HEK293 (cell line): Measurements from ENCODE around the gene XIRP2.

ENCODE experiments used
- CTCF ChIA-PET: fragments of 350-600 bp; formaldehyde crosslinking; extraction: SDS; loops from one replicate; lab custom pipeline; 2021; ENCODE audit warnings: antibody characterized with exemption; lab: Yijun Ruan, JAX
- POLR2A ChIA-PET: fragments of 300-600 bp; formaldehyde crosslinking; extraction: SDS; loops from one replicate; lab custom pipeline; 2020; ENCODE audit warnings: antibody characterized with exemption, inconsistent platforms; lab: Yijun Ruan, JAX
- H3K27ac ChIP-seq: fragments of 200-500 bp; sonication (Bioruptor generic); 2 replicates; pipeline ENCODE4 v1.5.1; 2014; ENCODE audit warnings: low read depth, low read length, control low read depth, inconsistent platforms; ENCODE audit errors: extremely low read depth
- H3K36me3 ChIP-seq, 2 experiments: fragments of 200-500 bp in 1 of 2; sonication (Bioruptor generic) in 1 of 2; 1 replicate in 1 of 2; 2 replicates in 1 of 2; pipeline ENCODE4 v1.5.1; 2014 to 2017; ENCODE audit warnings: inconsistent platforms in 2 of 2, low read length in 2 of 2; ENCODE audit not compliant: control insufficient read depth in 2 of 2, insufficient read depth in 1 of 2
- H3K4me1 ChIP-seq: fragments of 200-500 bp; sonication (Bioruptor generic); 2 replicates; pipeline ENCODE4 v1.5.1; 2014; ENCODE audit warnings: mild to moderate bottlenecking, low read length, inconsistent platforms; ENCODE audit not compliant: control insufficient read depth, insufficient read depth
- H3K4me3 ChIP-seq: 2 replicates; pipeline ENCODE4 v1.5.1; 2011; ENCODE audit warnings: low read depth, mild to moderate bottlenecking, control low read depth, low read length, moderate library complexity
- H3K9me3 ChIP-seq: fragments of 200-500 bp; sonication (Bioruptor generic); 2 replicates; pipeline ENCODE4 v1.5.1; 2014; ENCODE audit warnings: low read depth, low read length, inconsistent platforms; ENCODE audit not compliant: control insufficient read depth, insufficient read depth
- ATF2 ChIP-seq: fragments of 450-650 bp; formaldehyde crosslinking; IDR thresholded peaks from 2 replicates; pipeline ENCODE4 v1.5.1; 2016; ENCODE audit warnings: missing biosample characterization, missing genetic modification characterization, low read depth
- BCL11B ChIP-seq: fragments of 450-650 bp; formaldehyde crosslinking; IDR thresholded peaks from 2 replicates; pipeline ENCODE4 v1.5.1; 2016; ENCODE audit warnings: low read depth, missing biosample characterization, missing genetic modification characterization
- BCL6B ChIP-seq: fragments of 450-650 bp; formaldehyde crosslinking; IDR thresholded peaks from 2 replicates; pipeline ENCODE4 v1.5.1; 2017; ENCODE audit warnings: missing biosample characterization, missing genetic modification characterization
- GLIS2 ChIP-seq: fragments of 450-650 bp; formaldehyde crosslinking; IDR thresholded peaks from 2 replicates; pipeline ENCODE4 v1.5.1; 2016; ENCODE audit warnings: missing biosample characterization, missing genetic modification characterization
- KLF9 ChIP-seq: fragments of 450-650 bp; formaldehyde crosslinking; IDR thresholded peaks from 2 replicates; pipeline ENCODE4 v1.5.1; 2016; ENCODE audit warnings: missing biosample characterization, missing genetic modification characterization, low read depth
- REPIN1 ChIP-seq: fragments of 450-650 bp; formaldehyde crosslinking; IDR thresholded peaks from 2 replicates; pipeline ENCODE4 v1.5.1; 2017; ENCODE audit warnings: missing biosample characterization, missing genetic modification characterization, low read depth
- ZNF121 ChIP-seq: fragments of 450-650 bp; formaldehyde crosslinking; IDR thresholded peaks from 2 replicates; pipeline ENCODE4 v1.5.1; 2016; ENCODE audit warnings: missing biosample characterization, missing genetic modification characterization
- ZNF157 ChIP-seq: fragments of 450-650 bp; formaldehyde crosslinking; IDR thresholded peaks from 2 replicates; pipeline ENCODE4 v1.5.1; 2016; ENCODE audit warnings: missing biosample characterization, missing genetic modification characterization
- ZNF174 ChIP-seq: fragments of 450-650 bp; formaldehyde crosslinking; IDR thresholded peaks from 2 replicates; pipeline ENCODE4 v1.5.0; 2017; ENCODE audit warnings: missing biosample characterization, mild to moderate bottlenecking, missing genetic modification characterization
- ZNF184 ChIP-seq: fragments of 450-650 bp; IDR thresholded peaks from 2 replicates; pipeline ENCODE4 v1.5.1; 2018; ENCODE audit warnings: missing biosample characterization, mild to moderate bottlenecking, missing genetic modification characterization
- ZNF211 ChIP-seq: fragments of 450-650 bp; formaldehyde crosslinking; IDR thresholded peaks from 2 replicates; pipeline ENCODE4 v1.5.1; 2016; ENCODE audit warnings: low read depth, missing biosample characterization, missing genetic modification characterization
- ZNF223 ChIP-seq: fragments of 450-650 bp; formaldehyde crosslinking; IDR thresholded peaks from 2 replicates; pipeline ENCODE4 v1.5.1; 2016; ENCODE audit warnings: missing biosample characterization, missing genetic modification characterization
- ZNF280D ChIP-seq: fragments of 450-650 bp; formaldehyde crosslinking; IDR thresholded peaks from 2 replicates; pipeline ENCODE4 v1.5.1; 2016; ENCODE audit warnings: missing biosample characterization, missing genetic modification characterization
- ZNF311 ChIP-seq: fragments of 450-650 bp; formaldehyde crosslinking; IDR thresholded peaks from 2 replicates; pipeline ENCODE4 v1.5.1; 2017; ENCODE audit warnings: missing biosample characterization, missing genetic modification characterization, borderline replicate concordance
- ZNF37A ChIP-seq: fragments of 450-650 bp; IDR thresholded peaks from 2 replicates; pipeline ENCODE4 v1.5.1; 2018; ENCODE audit warnings: missing biosample characterization, missing genetic modification characterization
- ZNF416 ChIP-seq: fragments of 450-650 bp; formaldehyde crosslinking; IDR thresholded peaks from 2 replicates; pipeline ENCODE4 v1.5.1; 2016; ENCODE audit warnings: missing biosample characterization, missing genetic modification characterization
- ZNF555 ChIP-seq: fragments of 450-650 bp; formaldehyde crosslinking; conservative IDR thresholded peaks from 2 replicates; pipeline ENCODE4 v1.5.1; 2017; ENCODE audit warnings: missing biosample characterization, mild to moderate bottlenecking, missing genetic modification characterization, inconsistent platforms
- ZNF558 ChIP-seq: fragments of 450-650 bp; formaldehyde crosslinking; IDR thresholded peaks from 2 replicates; pipeline ENCODE4 v1.5.1; 2016; ENCODE audit warnings: missing biosample characterization, missing genetic modification characterization
- ZNF692 ChIP-seq: fragments of 450-650 bp; formaldehyde crosslinking; IDR thresholded peaks from 2 replicates; pipeline ENCODE4 v1.5.1; 2016; ENCODE audit warnings: missing biosample characterization, missing genetic modification characterization
- ZSCAN30 ChIP-seq: fragments of 450-650 bp; IDR thresholded peaks from 2 replicates; pipeline ENCODE4 v1.5.1; 2018; ENCODE audit warnings: missing biosample characterization, mild to moderate bottlenecking, missing genetic modification characterization, moderate library complexity

Gene XIRP2

GRCh38 chr2:166960702-166961270 lies 72.5 kb downstream of the XIRP2 start:
- TF ChIP-seq ZNF174 = no peak
- TF ChIP-seq ZNF223 (tag by site-specific recombination) = no peak
- TF ChIP-seq ZNF37A (tag by site-specific recombination) = no peak
- no peak for TF ChIP-seq BCL11B (tag by site-specific recombination)
- TF ChIP-seq ZNF121 = no peak
- no peak for TF ChIP-seq ZSCAN30 (tag by site-specific recombination)
- TF ChIP-seq KLF9 (tag by site-specific recombination) = no peak
- TF ChIP-seq ZNF280D (tag by site-specific recombination) = no peak
- no peak for TF ChIP-seq ZNF157 (tag by site-specific recombination)
- no peak for TF ChIP-seq REPIN1 (tag by site-specific recombination)
- TF ChIP-seq GLIS2 = no peak
- POLR2A ChIA-PET = no interaction called here

GRCh38 chr2:166961933-166962332 lies 73.7 kb downstream of the XIRP2 start:
- Histone ChIP-seq H3K4me3 (no peak overlapping the region), H3K27ac (no peak overlapping the region), H3K36me3 (no peaks in the 10 kb centered on the region), H3K4me1 (no peaks in the 10 kb centered on the region), H3K9me3 (no peaks in the 10 kb centered on the region)
- TF ChIP-seq ZNF555 (tag by site-specific recombination) = no peak
- TF ChIP-seq ZNF416 (tag by site-specific recombination) = no peak
- no peak for TF ChIP-seq ZNF558
- no peak for TF ChIP-seq ZNF184
- TF ChIP-seq ZSCAN30 (tag by site-specific recombination) = no peak
- no peak for TF ChIP-seq ATF2
- no peak for TF ChIP-seq ZNF692 (tag by site-specific recombination)
- TF ChIP-seq ZNF311 (tag by site-specific recombination) = no peak
- no peak for TF ChIP-seq ZNF121
- TF ChIP-seq ZNF211 = no peak
- TF ChIP-seq ZNF157 (tag by site-specific recombination) = no peak
- TF ChIP-seq BCL6B (tag by site-specific recombination) = no peak
- CTCF ChIA-PET = interaction anchor here (0.5 kb wide), 1 partner anchor 55 kb away, joined by 4 read pairs; no protein-coding TSS in a partner anchor
- POLR2A ChIA-PET = no interaction called here

More at GRCh38 chr2:166960702-166961270, 72.5 kb downstream of the XIRP2 start:
- CTCF ChIA-PET = no interaction called here
- H3K27ac ChIP-seq = no peak overlapping the region
- H3K36me3 ChIP-seq = no peaks in the 10 kb centered on the region
- no peaks in the 10 kb centered on the region for H3K4me1 ChIP-seq
- H3K9me3 ChIP-seq = no peaks in the 10 kb centered on the region
- no peak overlapping the region for H3K4me3 ChIP-seq
